NCI-H526 (cell line): ENCODE data around the gene RASL12.
A peak's percentile ranks its signal among the peaks of the same experiment; 100 is the strongest.
"Not testable (repeated sequence)": the region's sequence is repeated elsewhere in the genome, so short reads cannot be mapped to it uniquely, and the experiment has no call there.

Source experiments
- DNase-seq, 2 experiments: peaks; one replicate each; lab custom pipeline; 2025; lab: John Stamatoyannopoulos, UW

The RASL12 gene

GRCh38 chr15:65028921-65029735 is 38.7 kb downstream of the RASL12 start, which contains the start of gene MTFMT:
MTFMT (minus strand) TSS chr15:65029639; CDS start chr15:65029613, 26 bp downstream.
- DNase-seq, result peak; percentile 58 to 91

- no peak for DNase-seq
Observed at GRCh38 chr15:65028338-65028737, 39.5 kb downstream of the RASL12 start.

DNA sequence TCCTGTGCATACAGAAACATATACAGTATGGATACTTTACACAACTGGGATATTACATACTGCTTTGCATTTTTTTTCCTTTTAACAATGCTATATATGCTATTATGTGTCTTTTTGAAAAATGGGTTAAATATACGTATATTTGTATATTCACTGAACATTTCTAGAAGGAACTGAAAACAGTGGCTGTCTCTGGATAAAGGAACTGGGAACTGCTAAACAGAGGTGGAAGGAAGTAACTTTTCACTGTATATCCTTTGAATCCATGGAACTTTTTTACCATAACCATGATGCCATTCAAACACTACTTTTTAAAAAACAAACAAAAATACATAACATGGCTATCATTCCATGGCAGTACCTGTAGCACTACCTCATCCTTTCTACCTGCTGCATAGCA is 40.2 kb downstream of the RASL12 start:
- DNase-seq, result no peak

DNA sequence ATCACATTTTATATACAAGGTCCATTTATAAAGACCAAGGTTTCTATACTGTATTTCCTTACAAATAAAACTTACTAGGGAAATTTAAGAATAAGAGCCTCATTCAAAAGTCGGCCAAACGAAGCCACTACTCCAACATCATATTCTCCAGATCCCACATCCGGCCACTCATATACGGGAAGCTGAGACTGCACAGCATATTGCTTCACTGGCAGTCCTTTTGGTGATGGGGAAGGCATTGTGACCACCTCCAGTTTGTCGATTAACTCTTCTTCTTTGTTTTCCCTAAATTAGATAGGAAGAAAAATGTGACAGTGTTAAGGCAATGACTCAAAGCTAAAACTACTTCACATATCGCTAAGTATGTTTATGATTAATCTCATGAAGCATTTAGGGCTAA is 41.0 kb downstream of the RASL12 start:
- DNase-seq, result no peak

GRCh38 chr15:65021488-65021887 is 46.3 kb downstream of the RASL12 start:
- DNase-seq, result no peak

- peak in 1 of 2 experiments; percentile 7 for DNase-seq
Observed at GRCh38 chr15:65020419-65020818, 47.4 kb downstream of the RASL12 start.

DNA sequence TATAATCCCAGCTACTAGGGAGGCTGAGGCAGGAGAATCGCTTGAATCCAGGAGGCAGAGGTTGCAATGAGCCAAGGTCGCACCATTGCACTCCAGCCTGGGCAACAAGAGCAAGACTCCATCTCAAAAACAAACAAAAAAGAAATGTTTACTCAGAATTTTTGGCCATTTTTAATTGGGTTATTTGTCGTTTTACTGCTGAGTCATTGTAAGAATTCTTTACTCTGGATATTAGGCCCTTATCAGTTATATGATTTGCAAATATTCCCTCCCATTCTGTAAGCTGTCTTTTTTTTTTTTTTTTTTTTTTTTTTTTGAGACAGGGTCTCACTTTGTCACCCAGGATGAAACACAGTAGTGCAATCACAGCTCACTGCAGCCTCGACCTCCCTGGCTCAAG is 56.6 kb downstream of the RASL12 start:
- DNase-seq, result not testable (repeated sequence)

- DNase-seq, result peak; percentile 10 to 32
Observed at GRCh38 chr15:65008983-65009382, 58.8 kb downstream of the RASL12 start.

DNA sequence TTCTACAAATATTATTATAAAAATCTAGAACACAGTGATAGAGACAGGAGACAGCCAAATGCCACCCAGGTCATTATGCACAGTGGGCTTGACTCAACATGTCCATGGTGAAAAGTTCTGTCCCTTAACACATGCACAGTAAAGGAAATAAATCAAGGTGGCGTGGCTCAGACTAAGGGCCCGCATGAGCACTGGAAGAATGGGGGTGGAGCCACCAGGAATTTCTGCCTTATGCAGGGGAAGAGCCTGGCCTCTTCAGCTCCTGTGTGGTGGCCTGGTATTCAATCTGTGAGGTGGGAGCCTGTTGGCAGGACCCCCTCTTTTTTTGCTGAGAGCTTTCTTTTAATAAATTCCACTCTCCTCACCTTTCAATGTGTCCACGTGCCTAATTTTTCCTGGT is 60.9 kb downstream of the RASL12 start:
- DNase-seq, result no peak

DNA sequence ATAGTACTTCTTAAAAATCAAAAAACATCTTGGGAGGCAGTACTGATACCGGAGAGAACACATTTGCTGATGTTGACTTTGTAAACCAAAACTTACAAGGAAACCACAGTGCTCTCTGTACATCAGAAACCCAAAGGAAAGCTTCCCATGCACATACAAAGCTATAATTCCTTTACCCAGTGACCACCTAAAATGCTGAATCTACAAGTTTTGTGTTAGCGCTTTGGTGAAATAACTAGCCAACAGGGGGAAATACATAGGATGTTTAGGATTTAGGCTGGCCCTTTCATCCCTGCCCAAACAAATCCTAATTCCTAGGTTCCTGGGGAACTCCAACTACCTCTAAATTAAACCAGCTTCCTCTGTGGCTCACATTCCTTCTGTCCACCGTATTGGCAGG is 62.8 kb downstream of the RASL12 start:
- no peak for DNase-seq
